Retinal pigment epithelial cell (primary cell): ENCODE results near the gene HNF1B.

ENCODE experiments used
- DNase-seq: peaks from one replicate; pipeline ENCODE4 v3.0.0-alpha.2; 2010; ENCODE audit warnings: low read depth
- H3K4me3 ChIP-seq: 2 replicates; pipeline ENCODE4 v1.5.1; 2011; ENCODE audit warnings: mild to moderate bottlenecking, low read length, control low read depth, moderate library complexity
- CTCF ChIP-seq: conservative IDR thresholded peaks from 2 replicates; pipeline ENCODE4 v1.5.1; 2011; ENCODE audit warnings: low read depth, low read length, control low read depth, inconsistent platforms

Gene HNF1B

GRCh38 chr17:37750292-37750691, 5.4 kb upstream of the HNF1B start:
- H3K4me3 ChIP-seq = no peak overlapping the region
- no peak for TF ChIP-seq CTCF
- no peak for DNase-seq

GRCh38 chr17:37747222-37747621, 2.4 kb upstream of the HNF1B start:
- TF ChIP-seq CTCF = no peak
- DNase-seq = no peak
- no peak overlapping the region for H3K4me3 ChIP-seq

GRCh38 chr17:37746617-37747016, 1.8 kb upstream of the HNF1B start:
- no peak for TF ChIP-seq CTCF
- no peak overlapping the region for H3K4me3 ChIP-seq
- DNase-seq = no peak

- no peak for TF ChIP-seq CTCF
- no peak for DNase-seq
- no peak overlapping the region for H3K4me3 ChIP-seq
These were observed 1.1 kb upstream of the HNF1B start for GRCh38 chr17:37745801-37746426.

GRCh38 chr17:37744633-37744927, 279 bp downstream of the HNF1B start:
- DNase-seq = no peak
- H3K4me3 ChIP-seq = no peak overlapping the region
- no peak for TF ChIP-seq CTCF

- no peak for DNase-seq
- H3K4me3 ChIP-seq = no peak overlapping the region
These were observed 805 bp downstream of the HNF1B start for GRCh38 chr17:37743875-37744632.

More at GRCh38 chr17:37743875-37744632, 805 bp downstream of the HNF1B start:
- no peak for TF ChIP-seq CTCF
